DMS114 treated with DMSO at 0.1 percent for 48 hours (cell line): ENCODE data around the gene ZNF624.
"Not testable (repeated sequence)": the region's sequence is repeated elsewhere in the genome, so short reads cannot be mapped to it uniquely, and the experiment has no call there.

Source experiments
- DNase-seq: peaks from one replicate; lab custom pipeline; 2025; ENCODE audit not compliant: unreplicated experiment; lab: John Stamatoyannopoulos, UW

The ZNF624 gene

GRCh38 chr17:16653367-16654041 is at the start of gene ZNF624:
Gene ZNF624, minus strand, starts transcription at chr17:16653850.
- peak; percentile 60 for DNase-seq

- DNase-seq = not testable (repeated sequence)
Measured at GRCh38 chr17:16697603-16698002, 44.0 kb upstream of the ZNF624 start.

GRCh38 chr17:16690447-16690846 is 36.8 kb upstream of the ZNF624 start:
- not testable (repeated sequence) for DNase-seq

- DNase-seq = not testable (repeated sequence)
Measured at GRCh38 chr17:16689731-16690281, 36.2 kb upstream of the ZNF624 start, which contains the start of gene CCDC144A. Gene CCDC144A, plus strand, starts transcription at chr17:16690241. Its CDS starts 160 bp downstream, at chr17:16690401.

GRCh38 chr17:16687151-16687550 is 33.5 kb upstream of the ZNF624 start:
- not testable (repeated sequence) for DNase-seq

GRCh38 chr17:16686019-16686418 is 32.4 kb upstream of the ZNF624 start:
- DNase-seq = not testable (repeated sequence)

GRCh38 chr17:16683290-16684138 is 29.9 kb upstream of the ZNF624 start:
- DNase-seq = not testable (repeated sequence)

GRCh38 chr17:16676676-16677268 is 23.1 kb upstream of the ZNF624 start:
- DNase-seq = no peak

GRCh38 chr17:16666907-16667636 is 13.4 kb upstream of the ZNF624 start:
- DNase-seq = not testable (repeated sequence)

- DNase-seq = not testable (repeated sequence)
Measured at GRCh38 chr17:16666553-16666906, 12.9 kb upstream of the ZNF624 start.

- no peak for DNase-seq
Measured at GRCh38 chr17:16662936-16663335, 9.3 kb upstream of the ZNF624 start.

GRCh38 chr17:16661217-16661616 is 7.6 kb upstream of the ZNF624 start:
- DNase-seq = no peak

GRCh38 chr17:16652847-16653366 is 743 bp downstream of the ZNF624 start:
- no peak for DNase-seq

- no peak for DNase-seq
Measured at GRCh38 chr17:16652252-16652651, 1.4 kb downstream of the ZNF624 start.

GRCh38 chr17:16649585-16649984 is 4.1 kb downstream of the ZNF624 start:
- no peak for DNase-seq

GRCh38 chr17:16639438-16639837 is 14.2 kb downstream of the ZNF624 start:
- DNase-seq = no peak

GRCh38 chr17:16623282-16623681 is 30.4 kb downstream of the ZNF624 start:
- DNase-seq = no peak

GRCh38 chr17:16622540-16623277 is 30.9 kb downstream of the ZNF624 start:
- DNase-seq = no peak

- no peak for DNase-seq
Measured at GRCh38 chr17:16617481-16618060, 36.1 kb downstream of the ZNF624 start.
